Central memory CD4-positive, alpha-beta T cell (primary cell): Measurements from ENCODE around the gene NTSR1.

ENCODE experiments used
- DNase-seq: peaks from one replicate; pipeline ENCODE4 v3.0.0; 2022

The NTSR1 gene

DNA sequence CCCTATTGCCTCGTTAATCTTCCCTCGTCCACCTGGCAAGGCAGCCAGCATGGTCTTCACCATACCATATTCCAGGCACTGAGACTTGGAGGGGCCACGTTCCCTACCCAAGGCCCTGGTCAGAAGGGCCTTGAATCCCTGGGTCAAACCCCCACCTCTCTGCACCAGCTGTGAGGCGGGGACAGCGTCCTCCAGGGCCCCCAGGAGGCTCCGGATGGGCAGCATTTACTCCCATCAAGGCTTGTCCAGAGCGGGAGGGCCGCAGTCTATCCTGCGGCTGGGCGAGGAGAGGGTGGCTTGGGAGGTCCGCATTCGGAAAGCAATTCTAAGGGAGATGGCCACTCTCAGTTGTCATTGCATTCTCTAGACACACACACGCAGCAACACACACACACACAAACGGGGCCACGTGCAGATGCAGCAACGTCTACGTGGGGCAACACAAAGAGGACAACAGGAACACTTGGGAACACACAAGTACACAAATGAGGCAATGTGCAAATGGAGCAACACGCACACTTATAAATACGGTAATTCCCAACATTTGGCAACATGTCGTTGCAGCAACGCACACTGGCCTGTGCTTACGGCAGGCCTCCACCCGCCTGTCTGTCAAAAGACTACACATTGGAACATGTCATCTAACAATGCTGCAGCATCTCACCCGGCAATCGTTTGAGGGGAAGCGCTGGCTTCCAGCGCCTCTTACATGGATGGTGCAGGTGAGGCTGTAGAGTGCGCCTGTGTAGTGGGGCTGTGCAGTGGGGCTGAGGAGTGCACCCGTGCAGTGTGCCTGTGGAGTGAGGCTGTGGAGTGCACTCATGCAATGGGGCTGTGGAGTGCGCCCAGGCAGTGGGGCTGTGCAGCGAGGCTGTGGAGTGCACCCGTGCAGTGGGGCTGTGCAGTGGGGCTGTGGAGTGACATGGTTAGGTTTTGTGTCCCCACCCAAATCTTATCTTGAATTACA, 12.9 kb upstream of the NTSR1 start:
- DNase-seq = no peak

DNA sequence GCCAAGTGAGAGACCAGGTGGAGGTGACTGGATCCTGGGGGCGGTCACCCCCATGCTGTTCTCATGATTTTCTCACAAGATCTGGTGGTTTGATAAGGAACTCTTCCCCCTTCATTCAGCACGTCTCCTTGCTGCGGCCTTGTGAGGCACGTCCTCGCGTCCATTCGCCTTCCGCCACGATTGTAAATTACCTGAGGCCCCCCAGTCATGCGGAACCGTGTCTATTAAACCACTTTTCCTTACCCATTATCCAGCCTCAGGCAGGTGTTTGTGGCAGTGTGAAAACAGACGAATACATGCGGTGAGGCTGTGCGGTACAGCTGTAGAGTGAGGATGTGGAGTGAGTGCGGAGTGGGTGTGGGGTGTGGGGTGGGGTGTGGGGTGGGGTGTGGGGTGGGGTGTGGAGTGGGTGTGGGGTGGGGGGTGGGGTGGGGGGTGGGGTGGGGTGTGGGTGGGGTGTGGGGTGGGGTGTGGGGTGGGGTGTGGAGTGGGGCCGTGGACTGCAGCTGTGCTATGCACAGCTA, 12.1 kb upstream of the NTSR1 start:
- DNase-seq = no peak

DNA sequence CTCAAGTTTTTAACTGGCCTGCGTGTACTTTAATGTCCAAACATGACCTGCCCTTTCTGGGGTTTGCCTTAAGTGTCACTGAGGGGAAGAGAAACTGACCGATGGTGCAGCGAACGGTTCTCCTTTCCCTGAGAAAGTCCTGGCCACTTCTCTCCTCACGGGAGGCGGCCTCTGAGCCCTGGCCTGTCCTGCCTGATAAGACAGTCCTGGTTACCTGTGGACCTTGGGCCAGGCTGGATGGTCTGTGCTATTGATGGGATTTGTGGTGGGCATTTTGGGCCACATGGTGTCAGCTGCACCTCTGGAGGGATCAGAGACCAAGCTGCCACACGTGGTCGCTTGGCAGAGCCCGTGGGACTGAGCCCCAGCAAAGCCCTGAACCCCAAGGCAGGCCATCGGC, 11.6 kb upstream of the NTSR1 start:
- no peak for DNase-seq

DNA sequence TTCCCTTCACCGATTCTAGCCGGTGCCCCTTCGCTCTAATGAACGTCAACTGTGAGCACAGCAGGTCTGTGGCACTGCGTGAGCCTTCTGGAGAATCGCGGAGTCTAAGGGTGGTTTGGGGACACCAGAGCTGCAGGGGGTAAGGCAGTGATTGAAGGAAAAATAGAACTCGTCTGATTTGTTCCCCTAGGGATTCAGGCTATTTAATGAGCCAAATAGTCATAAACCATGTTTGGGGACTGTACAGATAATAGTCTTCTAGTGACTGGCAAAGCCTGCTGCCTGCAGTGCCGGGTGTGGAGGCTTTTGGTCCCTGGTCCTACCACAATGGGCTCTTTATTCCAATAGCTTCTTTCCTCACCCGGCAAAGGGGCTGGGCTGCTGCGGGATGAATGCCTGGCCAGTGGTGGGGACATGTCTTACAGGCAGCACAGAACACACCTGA, 11.1 kb upstream of the NTSR1 start:
- no peak for DNase-seq

DNA sequence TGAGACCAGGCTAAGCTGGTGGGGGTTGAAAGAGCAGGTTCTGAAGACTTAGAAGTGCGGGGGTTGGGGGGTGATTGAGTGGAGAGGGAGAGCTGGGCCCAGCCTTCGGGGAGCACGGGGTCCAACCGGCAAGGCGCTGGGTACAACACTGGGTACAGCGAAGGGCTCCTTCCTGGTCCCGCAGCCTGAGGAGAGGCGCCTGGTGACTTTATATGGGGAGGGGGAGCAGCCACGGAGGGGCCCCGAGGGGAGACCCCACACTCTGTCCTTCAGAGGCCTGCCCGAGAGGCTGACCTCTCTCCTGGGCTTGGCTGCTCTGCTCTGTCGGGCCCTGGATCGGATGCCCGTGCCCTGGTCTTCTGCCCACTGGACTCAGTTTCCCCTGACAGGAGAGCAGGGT, 10.4 kb upstream of the NTSR1 start:
- no peak for DNase-seq

DNA sequence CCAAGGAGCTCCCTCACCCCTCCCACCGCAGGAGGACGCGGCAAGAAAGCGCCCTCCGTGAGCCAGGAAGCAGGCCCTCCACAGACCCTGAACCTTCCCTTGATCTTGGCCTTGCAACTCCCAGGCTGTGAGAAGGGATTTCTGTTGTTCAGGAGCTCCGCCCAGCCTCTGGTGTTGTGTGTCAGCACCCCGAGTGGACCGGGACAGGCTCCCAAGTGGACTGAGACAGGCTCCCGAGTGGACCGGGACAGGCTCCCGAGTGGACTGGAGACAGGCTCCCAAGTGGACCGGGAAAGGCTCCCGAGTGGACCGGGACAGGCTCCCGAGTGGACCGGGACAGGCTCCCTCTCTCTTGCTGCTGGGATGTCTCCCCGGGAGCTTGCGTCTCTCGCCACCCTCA, 9.3 kb upstream of the NTSR1 start:
- no peak for DNase-seq

DNA sequence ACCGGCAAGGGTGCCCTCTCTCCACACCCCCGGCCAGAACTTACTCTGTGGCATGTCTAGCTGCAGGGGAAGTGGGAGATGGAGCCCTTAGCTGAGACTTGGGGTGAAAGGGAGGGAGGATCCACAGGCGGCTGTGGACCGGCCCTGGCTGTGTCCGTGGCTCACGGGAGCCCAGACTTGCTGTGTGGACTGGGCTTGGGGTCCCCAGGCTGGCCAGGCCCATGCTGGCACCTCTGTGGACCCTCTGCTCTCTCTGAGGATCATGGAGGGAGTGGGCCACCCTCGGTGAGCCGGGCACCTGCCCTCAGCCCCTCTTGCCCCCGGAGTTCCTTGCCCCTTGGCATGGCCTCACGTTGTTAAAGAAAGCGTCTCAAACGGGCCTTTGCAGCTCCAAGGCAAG, 8.9 kb upstream of the NTSR1 start:
- DNase-seq = no peak

DNA sequence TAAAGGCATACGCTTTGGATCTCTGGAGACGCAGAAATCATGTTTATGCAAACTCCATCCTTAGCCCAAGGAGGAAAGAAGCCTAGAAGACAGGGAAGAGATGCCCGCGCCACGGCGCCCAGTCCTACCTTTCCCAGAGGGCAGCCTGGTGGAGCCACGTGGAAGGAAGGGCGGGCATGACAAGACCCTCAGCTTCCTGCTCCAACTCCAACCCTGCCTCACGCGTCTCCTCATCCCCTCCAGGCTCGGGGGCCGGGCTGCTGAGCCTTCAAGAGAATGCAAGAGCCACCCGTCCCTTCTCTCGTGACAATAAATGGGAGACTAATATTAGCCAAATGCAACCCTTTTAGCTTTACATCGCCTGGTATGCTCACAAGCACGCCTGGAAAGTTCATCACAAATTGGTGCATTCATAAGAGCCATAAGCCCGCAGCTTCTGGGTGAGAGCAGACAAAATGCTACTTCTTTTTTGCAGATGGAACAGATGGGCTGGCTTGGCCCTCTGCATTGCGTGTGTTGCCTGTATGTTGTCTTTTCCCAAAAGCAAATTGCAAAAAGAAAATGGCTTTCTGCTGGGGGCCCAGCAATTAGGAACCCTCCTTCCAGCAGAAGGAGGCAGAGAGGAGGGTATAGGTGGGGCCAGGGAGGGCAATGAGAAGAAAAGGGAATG, 8.2 kb upstream of the NTSR1 start:
- DNase-seq = no peak

DNA sequence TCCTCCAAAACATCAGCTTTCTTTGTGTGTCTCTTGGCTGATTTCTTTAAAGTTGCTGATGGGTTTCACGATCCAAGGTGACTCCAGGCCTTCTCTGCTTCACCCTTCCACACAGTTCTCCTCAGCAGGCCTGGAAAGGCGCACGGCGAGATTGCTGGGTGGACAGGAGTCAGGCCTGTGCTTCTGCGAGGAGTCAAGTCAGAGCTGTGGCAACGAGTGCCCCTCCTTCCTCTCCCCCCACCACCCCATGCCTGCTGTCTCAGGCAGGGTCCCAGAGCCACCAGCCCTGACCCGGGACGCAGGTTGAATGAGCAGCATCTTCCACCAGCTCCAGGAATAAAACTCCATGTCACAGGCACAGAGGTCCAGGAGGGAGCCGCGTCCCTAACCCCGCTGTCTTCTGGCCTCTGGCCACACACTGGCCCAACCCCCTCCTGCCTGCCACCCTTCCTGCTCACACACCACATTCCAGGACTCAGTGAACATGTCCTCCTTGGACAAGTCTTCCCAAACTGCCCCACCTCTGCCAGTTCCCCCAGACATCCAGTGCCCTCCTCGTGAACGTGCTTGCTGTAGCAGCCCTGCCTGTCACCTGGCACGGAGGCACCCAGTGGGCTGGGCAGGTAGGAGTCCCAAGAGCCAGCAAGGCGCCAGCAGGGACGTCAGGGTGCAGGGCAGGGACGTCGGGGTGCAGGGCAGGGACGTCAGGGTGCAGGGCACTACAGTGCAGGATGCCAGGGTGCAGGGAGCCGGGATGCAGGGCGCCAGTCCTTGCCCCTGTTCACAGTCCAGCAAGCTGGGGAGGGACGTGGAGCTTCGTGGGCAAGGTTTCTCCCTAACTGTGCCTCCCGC, 7.2 kb upstream of the NTSR1 start:
- DNase-seq = no peak

DNA sequence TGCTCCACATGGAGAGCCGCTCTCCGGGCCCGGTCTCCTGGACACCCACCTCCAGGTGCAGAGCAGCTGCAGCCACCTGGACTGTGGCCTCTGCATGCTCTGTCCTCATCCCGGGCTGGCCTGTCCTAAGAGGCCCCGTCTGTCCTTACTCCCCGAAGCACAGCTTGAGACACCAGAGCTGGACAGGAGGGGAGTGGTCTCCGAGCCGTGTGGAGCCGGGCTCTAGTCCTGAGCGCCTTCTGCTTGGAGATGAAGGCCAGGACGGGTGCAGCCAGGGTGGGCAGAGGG, 6.7 kb upstream of the NTSR1 start:
- no peak for DNase-seq

DNA sequence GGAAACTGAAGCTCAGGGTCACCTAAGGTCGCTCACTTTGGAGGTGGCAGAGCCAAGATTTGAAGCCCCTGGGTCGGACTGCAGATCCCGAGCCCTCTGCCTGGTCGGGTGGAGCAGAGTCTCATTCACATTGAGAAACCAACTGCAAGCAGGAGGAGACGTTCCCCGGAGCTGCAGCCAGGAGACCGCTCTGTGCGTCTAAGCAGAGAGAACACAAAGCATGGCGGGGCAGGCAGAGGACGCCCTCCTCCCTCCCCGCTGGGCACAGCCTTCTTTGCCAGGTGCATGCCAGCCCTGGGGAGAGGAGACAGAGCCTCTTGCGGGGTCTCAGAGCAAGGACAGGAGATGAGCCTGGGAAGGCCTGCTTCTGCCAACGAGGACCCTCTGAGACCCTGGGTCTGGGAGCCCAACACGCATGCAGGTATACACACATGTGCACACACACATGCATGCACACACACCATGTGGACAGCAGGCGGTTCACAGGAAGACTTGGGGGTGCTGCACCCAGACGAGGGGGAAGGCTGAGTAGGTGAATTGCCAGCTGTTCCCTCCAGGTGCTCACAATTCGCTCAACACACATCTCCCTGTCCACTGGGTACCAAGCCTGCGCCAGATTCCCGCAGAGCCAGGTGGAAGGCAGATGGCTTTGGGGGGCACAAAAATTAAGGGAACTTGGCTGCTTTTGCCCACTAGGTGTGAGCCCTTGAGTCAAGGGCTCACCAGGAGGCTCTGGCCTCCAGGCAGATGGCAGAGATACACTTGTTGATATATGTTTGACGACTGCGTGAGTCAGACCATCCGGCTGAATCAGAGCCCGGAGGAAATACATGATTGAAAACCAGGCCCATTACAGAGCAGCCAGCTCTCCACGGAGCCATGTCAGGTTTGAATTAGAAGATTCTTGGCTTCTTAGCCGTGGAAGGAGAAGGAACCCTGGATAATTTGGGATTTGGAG, 5.5 kb upstream of the NTSR1 start:
- no peak for DNase-seq

DNA sequence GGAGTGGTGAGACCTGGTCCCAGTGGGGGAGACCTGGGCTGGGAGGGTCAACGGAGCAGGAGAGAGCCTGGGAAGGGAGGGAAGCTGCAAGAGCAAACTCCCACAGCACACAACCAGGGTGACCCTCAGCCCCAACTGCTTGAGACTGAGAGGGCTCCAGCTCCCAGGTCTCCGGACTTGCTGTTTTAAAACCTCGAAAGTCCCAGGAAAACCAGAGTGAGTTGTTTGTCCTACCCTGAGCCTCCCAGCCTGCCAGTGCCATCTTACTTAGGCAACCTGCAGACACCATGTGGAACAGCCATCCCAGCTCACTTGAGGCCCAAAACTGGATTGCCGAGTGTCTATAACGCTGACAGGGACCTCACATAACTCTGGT, 4.8 kb upstream of the NTSR1 start:
- no peak for DNase-seq

DNA sequence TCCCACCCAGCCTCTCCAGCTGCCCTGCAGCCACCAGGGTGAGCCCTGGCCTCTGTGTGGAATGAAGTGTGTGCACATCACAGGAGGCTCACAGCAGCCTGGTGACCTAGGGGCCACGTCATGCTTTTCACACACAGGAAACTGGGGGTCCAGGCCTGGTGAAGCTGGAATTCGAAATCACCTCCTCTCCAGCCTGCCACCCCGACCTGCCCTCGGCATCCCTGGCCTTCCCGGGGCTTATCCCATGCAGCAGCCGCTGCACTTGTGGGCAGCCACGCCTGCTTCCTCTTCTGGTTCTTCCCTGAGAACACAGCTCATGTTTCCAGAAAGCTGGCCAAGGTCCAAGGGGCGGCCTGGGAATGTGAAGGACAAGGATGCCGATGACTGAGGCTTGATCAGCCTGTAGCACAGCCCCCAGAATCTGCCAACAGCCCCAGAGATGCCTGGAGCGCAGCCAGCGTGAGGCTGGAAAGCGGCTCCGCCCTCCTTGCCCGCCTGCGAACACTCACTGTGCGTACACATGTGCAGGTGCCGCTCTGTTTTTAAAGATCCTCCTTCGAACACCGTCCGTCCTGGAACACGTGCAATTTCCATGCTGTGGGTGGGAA, 4.2 kb upstream of the NTSR1 start:
- no peak for DNase-seq

DNA sequence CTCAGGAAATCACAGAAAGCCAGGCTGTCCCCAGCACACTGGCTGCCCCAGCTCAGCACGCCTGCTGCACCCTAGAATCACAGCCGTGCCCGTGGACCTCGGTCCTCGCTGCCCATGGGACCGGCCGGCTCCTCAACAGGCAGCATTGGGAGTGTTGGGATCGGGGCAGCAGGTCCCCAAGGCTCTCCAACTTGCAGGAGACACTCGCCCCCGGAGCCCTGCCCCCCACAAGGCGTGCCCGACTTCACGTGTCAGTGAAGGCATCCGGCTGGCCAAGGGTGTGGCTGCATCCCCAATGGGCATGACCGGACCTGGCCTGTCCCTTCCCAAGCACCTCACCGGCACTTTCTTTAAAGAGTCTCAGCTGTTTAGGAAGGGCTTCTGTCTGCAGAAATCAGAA, 3.0 kb upstream of the NTSR1 start:
- DNase-seq = no peak

DNA sequence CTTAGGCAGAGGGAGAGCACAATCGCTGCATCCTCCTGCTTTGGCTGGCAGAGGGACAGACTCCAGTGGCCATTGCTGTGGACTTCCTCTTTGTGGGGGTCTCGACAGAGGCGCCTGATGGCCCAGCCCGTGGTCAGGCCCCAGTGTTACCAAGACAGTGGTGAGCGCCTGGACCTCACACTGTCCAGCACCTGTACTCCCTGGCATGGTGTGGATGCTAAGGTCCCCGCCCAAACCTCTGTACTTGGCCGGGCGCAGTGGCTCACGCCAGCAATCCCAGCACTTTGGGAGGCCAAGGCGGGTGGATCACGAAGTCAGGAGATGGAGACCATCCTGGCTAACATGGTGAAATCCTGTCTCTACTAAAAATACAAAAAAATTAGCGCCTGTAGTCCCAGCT, 2.3 kb upstream of the NTSR1 start:
- DNase-seq = no peak

DNA sequence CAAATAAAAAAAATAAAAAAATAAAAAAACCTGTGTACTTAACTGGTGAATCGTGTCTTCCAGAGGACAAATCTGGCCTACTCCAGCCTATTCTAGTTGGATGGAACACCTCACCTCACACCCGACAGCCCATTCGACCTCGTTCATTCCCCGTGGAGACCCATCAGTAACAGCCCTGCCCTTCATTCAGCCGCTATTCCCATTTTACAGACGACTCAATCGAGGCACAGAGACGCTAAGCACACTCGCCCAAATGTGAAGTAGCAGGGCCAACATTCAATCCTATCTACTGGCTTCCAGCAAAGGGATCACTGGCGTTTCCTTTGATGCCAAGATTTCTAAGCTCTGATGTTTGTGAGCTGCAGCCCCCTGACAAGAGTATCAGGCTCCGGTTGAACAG, 1.8 kb upstream of the NTSR1 start:
- no peak for DNase-seq

DNA sequence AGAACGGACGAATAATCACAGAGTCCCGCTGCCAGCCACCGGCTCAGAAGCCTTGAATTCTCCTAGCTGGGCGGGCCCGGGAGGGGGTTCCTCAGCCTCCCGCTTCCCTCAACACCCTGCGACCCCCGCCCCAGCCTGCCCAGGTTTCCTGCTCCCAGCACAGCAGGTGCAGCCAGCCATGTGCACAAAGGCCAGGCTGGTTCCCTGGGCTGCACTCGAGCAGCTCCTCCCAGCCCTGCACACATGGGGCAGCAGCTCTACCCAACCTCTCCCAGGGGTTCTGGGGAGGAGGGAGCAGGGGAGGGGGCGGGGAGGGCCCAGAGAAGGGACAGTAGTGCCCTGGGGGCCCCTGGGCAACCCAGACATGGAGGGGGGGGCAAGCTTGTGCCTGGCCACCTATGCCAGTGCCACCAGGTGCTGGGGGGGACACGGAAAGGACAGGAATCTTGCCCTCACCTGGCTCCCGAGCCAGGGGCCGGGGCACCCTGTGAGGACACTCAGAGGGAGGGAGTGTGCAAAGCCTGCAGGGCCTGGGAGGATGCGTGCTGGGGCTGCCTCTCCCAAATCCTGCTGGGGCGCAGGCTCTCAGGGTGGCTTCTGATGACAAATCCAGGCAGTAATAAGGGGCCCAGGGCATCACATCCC, 1.2 kb upstream of the NTSR1 start:
- no peak for DNase-seq

DNA sequence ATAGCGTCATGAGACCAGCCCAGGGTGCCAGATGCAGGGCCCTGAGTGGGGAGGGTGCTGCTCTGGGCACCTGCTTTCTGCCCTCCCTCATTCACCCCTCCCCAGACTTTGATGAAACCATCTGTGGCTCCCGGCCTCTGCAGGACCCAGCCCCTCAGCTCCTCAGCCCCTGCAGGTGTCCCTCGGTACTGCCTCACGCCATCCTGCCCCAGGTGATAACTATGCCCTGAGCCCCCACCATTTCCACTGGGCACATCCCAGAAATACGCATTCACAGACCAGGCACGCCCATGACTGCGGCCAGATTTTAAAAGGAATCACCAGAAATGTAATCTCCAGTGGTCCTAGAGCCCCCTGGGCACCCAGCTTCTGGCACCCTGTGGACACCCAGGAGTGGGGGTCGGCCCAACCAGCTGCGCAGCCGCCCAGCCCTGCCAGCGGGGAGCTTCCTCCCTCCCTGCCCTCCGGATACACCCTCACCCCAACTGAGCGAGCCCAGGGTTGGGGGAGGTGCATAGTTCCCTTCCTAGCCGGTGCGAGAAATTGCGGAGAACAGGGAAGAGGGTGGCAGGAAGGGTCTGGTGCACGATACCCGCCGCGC, 615 bp upstream of the NTSR1 start:
- no peak for DNase-seq

DNA sequence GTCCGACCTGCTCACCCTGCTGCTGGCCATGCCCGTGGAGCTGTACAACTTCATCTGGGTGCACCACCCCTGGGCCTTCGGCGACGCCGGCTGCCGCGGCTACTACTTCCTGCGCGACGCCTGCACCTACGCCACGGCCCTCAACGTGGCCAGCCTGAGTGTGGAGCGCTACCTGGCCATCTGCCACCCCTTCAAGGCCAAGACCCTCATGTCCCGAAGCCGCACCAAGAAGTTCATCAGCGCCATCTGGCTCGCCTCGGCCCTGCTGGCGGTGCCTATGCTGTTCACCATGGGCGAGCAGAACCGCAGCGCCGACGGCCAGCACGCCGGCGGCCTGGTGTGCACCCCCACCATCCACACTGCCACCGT, 885 bp downstream of the NTSR1 start:
- no peak for DNase-seq

DNA sequence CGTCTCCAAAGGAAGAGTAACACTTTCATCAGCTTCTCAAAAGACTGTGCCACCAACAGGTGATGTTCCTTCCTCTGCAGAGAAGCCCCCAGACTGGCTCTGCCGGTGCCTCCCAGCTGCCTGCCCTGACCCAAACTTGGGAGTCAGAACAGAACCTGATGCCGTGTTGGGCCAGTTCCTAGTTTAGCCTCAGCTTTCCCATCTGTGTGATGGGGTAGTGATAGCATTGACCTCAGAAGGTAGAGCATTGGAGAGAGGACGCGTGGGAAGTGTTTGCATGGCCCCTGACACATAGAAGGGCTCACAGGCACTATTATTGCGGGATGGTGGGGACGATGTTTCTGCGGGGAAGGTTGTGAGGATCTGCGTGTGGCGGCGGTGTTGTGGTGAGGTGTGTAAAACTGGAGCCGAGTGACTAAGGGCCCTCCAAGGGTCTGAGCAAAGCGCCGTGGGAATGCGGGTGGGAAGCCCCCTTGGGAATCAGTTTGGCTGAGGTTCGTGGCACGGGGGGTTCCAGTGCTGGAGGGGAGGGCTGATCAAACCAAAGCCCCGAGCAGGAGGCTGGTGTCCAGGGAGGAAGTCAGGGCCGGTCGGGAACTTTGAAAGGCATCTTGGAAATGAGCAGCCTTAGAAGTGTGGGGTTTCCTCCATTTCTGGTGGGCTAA, 1.7 kb downstream of the NTSR1 start:
- DNase-seq = no peak
